KMS-11 (cell line): ENCODE measurements around the gene SMIM29.
"Not testable (repeated sequence)": the region's sequence is repeated elsewhere in the genome, so short reads cannot be mapped to it uniquely, and the experiment has no call there.

Experiments
- H2AFZ ChIP-seq: fragments of 200-600 bp; sonication (generic); 2 replicates; pipeline ENCODE4 v1.6.1; 2016; ENCODE audit warnings: antibody characterized with exemption, mixed run types, low read depth
- H3K27ac ChIP-seq: fragments of 200-600 bp; sonication (generic); 2 replicates; pipeline ENCODE4 v1.6.1; 2016; ENCODE audit warnings: mild to moderate bottlenecking, mixed run types
- H3K27me3 ChIP-seq: fragments of 200-600 bp; sonication (generic); 2 replicates; pipeline ENCODE4 v1.6.1; 2017; ENCODE audit warnings: mild to moderate bottlenecking, low read depth, mixed run types, moderate library complexity; ENCODE audit not compliant: insufficient read depth
- H3K36me3 ChIP-seq: fragments of 200-600 bp; sonication (generic); 2 replicates; pipeline ENCODE4 v1.6.1; 2017; ENCODE audit warnings: mild to moderate bottlenecking, mixed run types; ENCODE audit not compliant: insufficient read depth
- H3K4me1 ChIP-seq: fragments of 200-600 bp; sonication (generic); 2 replicates; pipeline ENCODE4 v1.6.1; 2016; ENCODE audit warnings: mild to moderate bottlenecking, low read depth, mixed run types; ENCODE audit not compliant: poor library complexity, severe bottlenecking
- H3K4me2 ChIP-seq: fragments of 200-600 bp; sonication (generic); 2 replicates; pipeline ENCODE4 v1.7.0; 2016; ENCODE audit warnings: mild to moderate bottlenecking, mixed run types
- H3K4me3 ChIP-seq: fragments of 200-600 bp; sonication (generic); IDR thresholded peaks from 2 replicates; pipeline ENCODE4 v1.6.1; 2017; ENCODE audit warnings: low read depth, low read length, mixed read lengths; ENCODE audit not compliant: insufficient read depth
- H3K79me2 ChIP-seq: fragments of 200-600 bp; sonication (generic); 2 replicates; pipeline ENCODE4 v1.6.1; 2016; ENCODE audit warnings: low read depth, mixed run types; ENCODE audit not compliant: insufficient read depth
- H3K9ac ChIP-seq: fragments of 200-600 bp; sonication (generic); 2 replicates; pipeline ENCODE4 v1.6.1; 2016; ENCODE audit warnings: mild to moderate bottlenecking, mixed run types
- H4K20me1 ChIP-seq: fragments of 200-600 bp; sonication (generic); 2 replicates; pipeline ENCODE4 v1.6.1; 2016; ENCODE audit warnings: mild to moderate bottlenecking, mixed run types; ENCODE audit not compliant: insufficient read depth
- TF ChIP-seq, protein P1 (sequence below): fragments of 200-600 bp; sonication (generic); conservative IDR thresholded peaks from 2 replicates; pipeline ENCODE4 v1.6.1; 2017; ENCODE audit warnings: low read depth, mild to moderate bottlenecking, antibody characterized with exemption, low read length, moderate library complexity, mixed read lengths

SMIM29 gene

DNA sequence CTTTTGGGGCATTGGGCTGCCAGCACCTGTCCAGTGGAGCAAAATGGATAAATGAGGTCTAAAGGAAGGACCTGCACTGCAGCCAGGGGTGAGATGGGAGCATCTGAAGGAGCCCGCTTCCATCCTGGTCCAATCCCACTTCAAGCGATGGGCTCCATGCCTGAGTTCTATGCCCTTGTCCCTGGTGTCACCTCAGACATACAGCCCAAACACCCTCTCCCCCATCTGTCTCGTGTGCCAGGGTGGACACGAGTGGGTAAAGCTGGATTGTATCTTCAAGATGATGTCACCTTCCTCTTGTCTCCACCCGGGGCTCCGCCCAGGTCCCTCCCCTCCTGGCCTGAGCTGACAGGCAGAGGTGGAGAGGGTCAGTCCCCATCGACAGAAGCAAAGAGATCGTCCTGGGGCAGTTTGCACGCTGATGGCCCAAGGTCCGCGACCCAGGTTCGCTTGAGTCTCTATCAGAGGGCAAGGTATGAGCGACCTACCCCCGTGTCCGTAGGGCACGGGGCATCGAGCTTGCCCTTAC lies 544 bp downstream of the SMIM29 start:
- H3K79me2 ChIP-seq = peaks cover 6% of the 10 kb centered on the region; the same call in 1 of the 2 replicates
- peak overlapping the region; percentile 85 for H3K4me2 ChIP-seq
- TF ChIP-seq, protein P1, sequence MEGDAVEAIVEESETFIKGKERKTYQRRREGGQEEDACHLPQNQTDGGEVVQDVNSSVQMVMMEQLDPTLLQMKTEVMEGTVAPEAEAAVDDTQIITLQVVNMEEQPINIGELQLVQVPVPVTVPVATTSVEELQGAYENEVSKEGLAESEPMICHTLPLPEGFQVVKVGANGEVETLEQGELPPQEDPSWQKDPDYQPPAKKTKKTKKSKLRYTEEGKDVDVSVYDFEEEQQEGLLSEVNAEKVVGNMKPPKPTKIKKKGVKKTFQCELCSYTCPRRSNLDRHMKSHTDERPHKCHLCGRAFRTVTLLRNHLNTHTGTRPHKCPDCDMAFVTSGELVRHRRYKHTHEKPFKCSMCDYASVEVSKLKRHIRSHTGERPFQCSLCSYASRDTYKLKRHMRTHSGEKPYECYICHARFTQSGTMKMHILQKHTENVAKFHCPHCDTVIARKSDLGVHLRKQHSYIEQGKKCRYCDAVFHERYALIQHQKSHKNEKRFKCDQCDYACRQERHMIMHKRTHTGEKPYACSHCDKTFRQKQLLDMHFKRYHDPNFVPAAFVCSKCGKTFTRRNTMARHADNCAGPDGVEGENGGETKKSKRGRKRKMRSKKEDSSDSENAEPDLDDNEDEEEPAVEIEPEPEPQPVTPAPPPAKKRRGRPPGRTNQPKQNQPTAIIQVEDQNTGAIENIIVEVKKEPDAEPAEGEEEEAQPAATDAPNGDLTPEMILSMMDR = no peak
- H3K27me3 ChIP-seq = no peaks in the 10 kb centered on the region
- peak overlapping the region; percentile 53 for H3K27ac ChIP-seq
- no peaks in the 10 kb centered on the region for H3K36me3 ChIP-seq
- H3K9ac ChIP-seq = peak overlapping the region; percentile 73
- peaks cover 45% of the 10 kb centered on the region for H3K4me1 ChIP-seq
- no peak overlapping the region for H3K4me3 ChIP-seq
- H4K20me1 ChIP-seq = no peaks in the 10 kb centered on the region
- peak overlapping the region; percentile 96 for H2AFZ ChIP-seq

DNA sequence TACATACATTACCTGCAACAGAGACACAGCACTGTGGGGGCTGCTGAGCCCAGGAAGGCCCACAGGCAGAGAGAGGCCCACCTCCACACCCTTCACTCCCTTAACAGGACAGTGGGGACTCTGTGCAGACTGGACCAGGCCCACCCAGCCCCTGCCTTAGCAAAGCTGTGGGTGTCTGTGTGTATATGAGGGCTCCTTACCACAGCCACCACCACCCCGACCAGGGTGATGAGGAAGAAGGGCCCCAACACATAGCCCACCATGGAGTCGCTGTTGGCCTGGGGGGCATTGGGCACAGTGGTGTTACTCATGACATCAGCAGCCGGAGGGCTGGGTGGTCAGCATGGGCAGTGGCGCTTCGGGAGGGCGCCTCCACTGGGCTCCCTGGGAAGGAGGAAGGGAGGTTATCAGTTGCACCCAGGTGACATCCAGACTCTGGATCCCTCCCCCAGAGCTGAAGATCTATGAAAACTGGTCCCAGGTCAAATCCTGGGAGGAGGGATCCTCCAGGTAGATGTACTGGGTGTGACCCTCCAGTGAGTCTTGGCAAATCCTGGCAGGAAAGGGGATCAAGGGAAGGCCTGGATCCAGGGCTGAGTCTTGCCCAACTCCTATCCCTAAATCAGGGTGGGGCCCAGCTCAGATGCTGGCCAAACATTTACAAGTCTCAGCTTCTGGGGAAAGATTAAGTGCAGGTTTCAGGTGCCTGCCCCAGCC lies 1.2 kb downstream of the SMIM29 start:
- Histone ChIP-seq H3K4me2 (peak overlapping the region; percentile 85), H3K4me3 (no peak overlapping the region), H3K36me3 (no peaks in the 10 kb centered on the region), H3K4me1 (peaks cover 48% of the 10 kb centered on the region), H3K27me3 (no peaks in the 10 kb centered on the region), H2AFZ (no peak overlapping the region), H4K20me1 (no peaks in the 10 kb centered on the region), H3K9ac (peak overlapping the region; percentile 73; the same call in 1 of the 2 replicates), H3K79me2 (peaks cover 6% of the 10 kb centered on the region; the same call in 1 of the 2 replicates), H3K27ac (peak overlapping the region; percentile 53; the same call in 1 of the 2 replicates)
- TF ChIP-seq, protein P1 = no peak

- H3K4me2 ChIP-seq = no peak overlapping the region
- no peaks in the 10 kb centered on the region for H3K36me3 ChIP-seq
- peaks cover 10% of the 10 kb centered on the region; the same call in 1 of the 2 replicates for H3K79me2 ChIP-seq
- no peak overlapping the region for H2AFZ ChIP-seq
- TF ChIP-seq, protein P1 = peak; percentile 42; the same call in 1 of the 2 replicates
- no peak overlapping the region for H3K9ac ChIP-seq
- peaks cover 56% of the 10 kb centered on the region for H3K4me1 ChIP-seq
- H3K27ac ChIP-seq = peak overlapping the region; percentile 50; the same call in 1 of the 2 replicates
- H4K20me1 ChIP-seq = no peaks in the 10 kb centered on the region
- H3K4me3 ChIP-seq = no peak overlapping the region
- H3K27me3 ChIP-seq = no peaks in the 10 kb centered on the region
Measured at GRCh38 chr6:34246563-34247391, 2.0 kb downstream of the SMIM29 start.

DNA sequence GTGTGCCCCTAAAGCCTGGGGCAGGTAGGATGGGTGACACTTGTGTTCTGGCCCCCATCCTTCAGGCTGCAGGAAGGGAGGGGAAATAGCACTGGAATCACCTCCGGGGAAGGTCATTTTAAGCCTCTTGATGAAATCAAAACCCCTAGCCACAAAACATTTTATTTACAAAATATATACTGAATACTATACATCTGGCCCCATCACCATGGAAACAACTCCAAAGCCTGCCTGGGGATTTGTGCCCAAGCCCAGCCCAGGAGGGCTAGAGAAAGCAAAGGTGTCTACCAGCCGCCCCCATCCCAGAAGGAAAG lies 2.6 kb downstream of the SMIM29 start:
- H3K4me1 ChIP-seq = peaks cover 56% of the 10 kb centered on the region
- H3K4me2 ChIP-seq = no peak overlapping the region
- no peaks in the 10 kb centered on the region for H3K36me3 ChIP-seq

GRCh38 chr6:34245761-34246140 lies 3.1 kb downstream of the SMIM29 start:
- not testable (repeated sequence) for H4K20me1 ChIP-seq, H2AFZ ChIP-seq, H3K9ac ChIP-seq, H3K27me3 ChIP-seq, H3K27ac ChIP-seq, H3K36me3 ChIP-seq, H3K4me3 ChIP-seq, H3K4me2 ChIP-seq
- Histone ChIP-seq H3K4me1 (peaks cover 56% of the 10 kb centered on the region), H3K79me2 (peaks cover 20% of the 10 kb centered on the region; the same call in 1 of the 2 replicates)

More for the DNA sequence above, 2.6 kb downstream of the SMIM29 start:
- Histone ChIP-seq H3K4me3 (no peak overlapping the region), H3K27ac (peak overlapping the region; percentile 50; the same call in 1 of the 2 replicates), H3K27me3 (no peaks in the 10 kb centered on the region), H4K20me1 (no peaks in the 10 kb centered on the region), H3K79me2 (peaks cover 15% of the 10 kb centered on the region; the same call in 1 of the 2 replicates), H3K9ac (no peak overlapping the region), H2AFZ (no peak overlapping the region)
- TF ChIP-seq, protein P1 = no peak

DNA sequence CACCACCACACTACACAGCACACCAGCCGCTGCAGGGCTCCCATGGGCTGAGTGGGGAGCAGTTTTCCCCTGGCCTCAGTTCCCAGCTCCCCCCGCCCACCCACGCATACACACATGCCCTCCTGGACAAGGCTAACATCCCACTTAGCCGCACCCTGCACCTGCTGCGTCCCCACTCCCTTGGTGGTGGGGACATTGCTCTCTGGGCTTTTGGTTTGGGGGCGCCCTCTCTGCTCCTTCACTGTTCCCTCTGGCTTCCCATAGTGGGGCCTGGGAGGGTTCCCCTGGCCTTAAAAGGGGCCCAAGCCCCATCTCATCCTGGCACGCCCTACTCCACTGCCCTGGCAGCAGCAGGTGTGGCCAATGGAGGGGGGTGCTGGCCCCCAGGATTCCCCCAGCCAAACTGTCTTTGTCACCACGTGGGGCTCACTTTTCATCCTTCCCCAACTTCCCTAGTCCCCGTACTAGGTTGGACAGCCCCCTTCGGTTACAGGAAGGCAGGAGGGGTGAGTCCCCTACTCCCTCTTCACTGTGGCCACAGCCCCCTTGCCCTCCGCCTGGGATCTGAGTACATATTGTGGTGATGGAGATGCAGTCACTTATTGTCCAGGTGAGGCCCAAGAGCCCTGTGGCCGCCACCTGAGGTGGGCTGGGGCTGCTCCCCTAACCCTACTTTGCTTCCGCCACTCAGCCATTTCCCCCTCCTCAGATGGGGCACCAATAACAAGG lies 3.6 kb downstream of the SMIM29 start:
- H3K9ac ChIP-seq, H3K4me3 ChIP-seq, H4K20me1 ChIP-seq, H2AFZ ChIP-seq, H3K27ac ChIP-seq, H3K27me3 ChIP-seq, H3K36me3 ChIP-seq, H3K4me2 ChIP-seq: not testable (repeated sequence)
- Histone ChIP-seq H3K79me2 (peaks cover 25% of the 10 kb centered on the region), H3K4me1 (peaks cover 56% of the 10 kb centered on the region)
